ENCODE measurements around the gene CLCN6. TPM values are rescaled to one million over a fixed set of nuclear protein-coding genes. Genes with fewer than 3 reads are reported as not detected.

The CLCN6 gene
- total and polyA plus RNA-seq, 2 of the 13 experiments (the other 11 are each of a cell fraction or from before 2014, with no cell fraction given) = 14.9 to 19.3 TPM

DNA sequence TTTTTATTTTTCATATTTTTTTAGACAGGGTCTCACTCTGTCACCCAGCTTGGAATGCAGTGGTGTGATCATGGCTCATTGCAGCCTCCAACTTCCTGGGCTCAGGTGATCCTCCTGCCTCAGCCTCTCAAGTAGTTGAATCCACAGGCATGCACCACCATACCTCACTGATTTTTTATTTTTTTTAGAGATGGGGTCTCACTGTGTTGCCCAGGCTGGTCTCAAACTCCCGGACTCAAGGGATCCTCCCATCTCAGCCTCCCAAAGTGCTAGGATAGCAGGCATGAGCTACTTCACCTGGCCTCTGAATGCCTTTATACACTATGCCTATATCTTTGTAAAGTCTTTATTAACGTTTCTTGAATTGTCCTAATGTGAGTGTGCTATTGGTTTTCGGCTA lies 63.1 kb downstream of the CLCN6 start (continued):
- TF ChIP-seq, protein P1, sequence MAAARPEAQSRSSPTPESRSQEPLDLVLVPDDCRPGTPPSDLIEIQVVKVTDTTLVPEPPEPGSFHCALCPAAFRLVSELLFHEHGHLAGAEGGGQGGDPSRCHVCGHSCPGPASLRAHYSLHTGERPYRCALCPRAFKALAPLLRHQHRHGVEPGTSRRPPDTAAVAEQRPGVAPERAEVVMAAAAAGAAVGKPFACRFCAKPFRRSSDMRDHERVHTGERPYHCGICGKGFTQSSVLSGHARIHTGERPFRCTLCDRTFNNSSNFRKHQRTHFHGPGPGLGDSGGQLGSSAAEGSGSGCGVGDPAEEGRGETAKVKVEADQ (CRISPR knock-in tag; IDR thresholded peaks at IDR 0.05; ENCODE audit: borderline replicate concordance) = no peak
- TF ChIP-seq IRX3 (CRISPR knock-in tag; IDR thresholded peaks at IDR 0.05; ENCODE audit: borderline replicate concordance, low read depth) (no peak), MYC (CRISPR knock-in tag; IDR thresholded peaks at IDR 0.05; ENCODE audit: borderline replicate concordance) (no peak), MAFG (CRISPR knock-in tag; IDR thresholded peaks at IDR 0.05) (no peak), ATF1 (CRISPR knock-in tag; IDR thresholded peaks at IDR 0.05) (no peak), STAG1 (CRISPR knock-in tag; IDR thresholded peaks at IDR 0.05) (no peak), TFE3 (CRISPR knock-in tag; IDR thresholded peaks at IDR 0.05) (no peak), ZFP1 (CRISPR knock-in tag; IDR thresholded peaks at IDR 0.05) (no peak)

GRCh38 chr1:11869650-11870207 lies 63.7 kb downstream of the CLCN6 start:
- ATAC-seq = no peak
- no peaks in the 10 kb centered on the region for H3K36me3 ChIP-seq (replicated peaks in 1 of 2; ENCODE audit: control insufficient read depth in 1 of 2, insufficient read depth in 2 of 2, low read length in 2 of 2)
- ChIA-PET CTCF (ENCODE audit: low intra/inter-chr PET ratio, low total read pairs) (no interaction called here), POLR2A (no interaction called here)
- no peak for FAIRE-seq
- DNase-seq (ENCODE audit: low spot score) = no peak
- H3K9me3 ChIP-seq (ENCODE audit: low read length) = no peaks in the 10 kb centered on the region
- intact Hi-C loops (cut with micrococcal nuclease; ENCODE audit: unreplicated experiment) = no loop called here
- no peak overlapping the region for H3K27ac ChIP-seq (ENCODE audit: extremely low read length, insufficient read depth, low read length)
- no peaks in the 10 kb centered on the region for H4K20me1 ChIP-seq (ENCODE audit: insufficient read depth, low read length)
- H3K79me2 ChIP-seq (ENCODE audit: insufficient read depth, low read length) = no peaks in the 10 kb centered on the region
- BruUV-seq (replicated peaks) = no TSS peak
- H3K27me3 ChIP-seq (ENCODE audit: control insufficient read depth in 1 of 2, insufficient read depth in 2 of 2, low read length in 2 of 2) = peaks cover 0 to 3% of the 10 kb centered on the region in 2 experiments; a peak in 2 of 5 replicates
- no peak overlapping the region for H3K9ac ChIP-seq (ENCODE audit: insufficient read depth, low read depth, low read length)
- TF ChIP-seq, protein P2, sequence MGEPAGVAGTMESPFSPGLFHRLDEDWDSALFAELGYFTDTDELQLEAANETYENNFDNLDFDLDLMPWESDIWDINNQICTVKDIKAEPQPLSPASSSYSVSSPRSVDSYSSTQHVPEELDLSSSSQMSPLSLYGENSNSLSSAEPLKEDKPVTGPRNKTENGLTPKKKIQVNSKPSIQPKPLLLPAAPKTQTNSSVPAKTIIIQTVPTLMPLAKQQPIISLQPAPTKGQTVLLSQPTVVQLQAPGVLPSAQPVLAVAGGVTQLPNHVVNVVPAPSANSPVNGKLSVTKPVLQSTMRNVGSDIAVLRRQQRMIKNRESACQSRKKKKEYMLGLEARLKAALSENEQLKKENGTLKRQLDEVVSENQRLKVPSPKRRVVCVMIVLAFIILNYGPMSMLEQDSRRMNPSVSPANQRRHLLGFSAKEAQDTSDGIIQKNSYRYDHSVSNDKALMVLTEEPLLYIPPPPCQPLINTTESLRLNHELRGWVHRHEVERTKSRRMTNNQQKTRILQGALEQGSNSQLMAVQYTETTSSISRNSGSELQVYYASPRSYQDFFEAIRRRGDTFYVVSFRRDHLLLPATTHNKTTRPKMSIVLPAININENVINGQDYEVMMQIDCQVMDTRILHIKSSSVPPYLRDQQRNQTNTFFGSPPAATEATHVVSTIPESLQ (CRISPR knock-in tag; conservative IDR thresholded peaks at IDR 0.05) = no peak
- no peak for TF ChIP-seq GABPB1 (CRISPR knock-in tag; IDR thresholded peaks at IDR 0.05)
- peak; percentile 94 for TF ChIP-seq ZBTB26 (CRISPR knock-in tag; IDR thresholded peaks at IDR 0.05; ENCODE audit: borderline replicate concordance)
- no peak overlapping the region for H2AFZ ChIP-seq (ENCODE audit: low read length)
- in situ Hi-C loops (cut with HindIII; ENCODE audit: extremely low pct_ligation_motif_present, low pct_unique_long_range_greater_than_20kb) = no loop called here
- H3K4me1 ChIP-seq (ENCODE audit: insufficient read depth, low read length) = peaks cover 22% of the 10 kb centered on the region
- 22% methylated on average over 3 of the region's 5 CpGs for WGBS (ENCODE audit: low lambda C conversion rate)
- no peak overlapping the region for H3K4me2 ChIP-seq (ENCODE audit: low read depth, low read length)
- H3K4me3 ChIP-seq (replicated peaks in 1 of 3; ENCODE audit: insufficient read depth in 1 of 3, low read depth in 2 of 3, low read length in 3 of 3) = no peak overlapping the region

All from HepG2 (cell line).